ENCODE measurements around the gene CFAP54. TPM values are rescaled to one million over a fixed set of nuclear protein-coding genes. Genes with fewer than 3 reads are reported as not detected.

The CFAP54 gene, protein sequence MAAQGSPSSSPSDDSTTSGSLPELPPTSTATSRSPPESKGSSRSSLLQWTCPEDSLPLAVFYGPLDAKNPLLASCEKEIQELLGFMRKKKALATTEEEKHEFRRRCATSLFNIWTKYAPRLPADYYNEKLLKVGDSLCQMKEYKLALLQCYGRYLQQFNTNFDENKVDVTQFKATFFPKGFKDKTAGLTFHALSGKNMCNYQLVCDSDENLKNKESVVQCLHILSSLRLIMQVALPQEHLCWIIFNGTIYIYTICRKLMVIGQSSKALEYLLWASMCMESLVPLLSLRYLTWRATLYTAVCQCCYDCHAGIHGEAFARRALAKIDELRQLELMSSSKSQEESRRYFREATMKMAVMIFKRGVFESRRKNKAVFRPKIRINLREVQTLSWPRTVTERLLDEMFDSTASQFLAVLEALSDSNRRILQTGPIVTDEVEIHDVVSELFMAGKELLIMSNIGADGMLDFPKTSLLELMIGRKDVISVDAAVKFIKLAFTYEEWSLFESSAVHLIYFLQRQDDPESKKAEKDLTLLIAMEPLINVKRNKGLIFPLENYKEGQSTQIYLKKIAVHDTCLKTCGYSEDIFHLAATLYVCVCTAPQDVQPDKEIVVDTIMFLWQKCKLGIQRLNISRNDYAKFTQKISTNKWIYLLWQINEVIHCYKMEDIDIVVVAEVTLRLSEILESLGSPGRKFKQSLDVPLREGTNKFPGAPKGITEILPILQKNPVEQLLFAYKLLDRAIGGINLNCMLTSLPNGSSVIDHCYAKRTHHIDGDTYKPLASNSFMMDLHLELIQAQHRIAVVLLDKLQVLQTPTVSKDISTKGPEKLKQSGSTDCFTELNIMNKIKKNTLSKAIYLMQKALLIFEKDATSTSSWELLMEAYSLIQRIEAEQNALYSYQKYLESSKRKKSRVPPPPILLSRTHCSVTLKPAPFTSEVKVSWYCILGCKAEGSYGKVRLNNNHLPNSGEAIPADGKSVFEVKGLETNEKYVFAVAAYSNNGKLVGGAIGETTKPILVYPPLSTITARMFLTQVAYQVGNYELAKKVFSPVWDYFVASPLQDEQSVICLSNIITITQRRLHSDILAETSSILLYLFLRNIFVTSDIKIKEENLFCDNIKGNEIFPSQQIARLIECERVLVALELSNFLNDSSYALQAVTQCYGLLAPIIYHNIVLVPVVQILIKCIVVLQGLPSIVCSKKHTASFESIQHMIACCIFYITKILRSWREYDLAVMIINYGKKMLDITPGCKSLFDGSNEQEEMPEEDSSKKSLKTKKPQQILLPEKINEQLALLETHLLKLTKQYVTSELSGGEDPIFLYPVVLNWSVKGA (N-terminal part only)
- total RNA-seq: 0.16 and 0.38 TPM in 2 replicates

DNA sequence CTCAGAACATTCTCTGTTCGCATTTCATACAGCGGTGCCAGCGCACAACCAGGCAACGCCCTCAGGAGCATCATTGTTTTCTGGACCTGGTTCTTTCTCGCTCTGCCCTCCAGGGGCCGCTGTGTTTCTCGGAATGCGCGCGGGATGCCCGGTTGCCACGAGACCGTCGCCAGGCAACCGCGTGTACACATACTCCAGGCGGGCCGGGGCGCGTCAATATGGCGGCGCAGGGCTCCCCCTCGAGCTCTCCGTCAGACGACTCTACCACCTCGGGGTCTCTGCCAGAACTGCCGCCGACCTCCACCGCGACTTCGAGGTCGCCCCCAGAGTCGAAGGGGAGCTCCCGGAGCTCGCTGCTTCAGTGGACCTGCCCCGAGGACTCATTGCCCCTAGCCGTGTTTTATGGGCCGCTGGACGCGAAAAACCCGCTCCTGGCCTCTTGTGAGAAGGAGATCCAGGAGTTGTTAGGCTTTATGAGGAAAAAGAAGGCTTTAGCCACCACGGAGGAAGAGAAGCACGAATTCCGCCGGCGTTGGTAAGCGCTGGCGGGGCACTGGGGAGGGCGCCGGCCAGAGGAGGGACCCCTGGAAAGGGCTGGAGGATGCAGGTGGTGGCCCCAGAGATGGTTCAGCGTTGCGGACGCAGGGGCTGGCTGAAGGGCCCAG lies at the start of gene CFAP54:
Gene CFAP54 (plus strand): TSS at position 186 of the 665 bp plus-strand sequence. CDS start 33 bp downstream, at position 219.

DNA sequence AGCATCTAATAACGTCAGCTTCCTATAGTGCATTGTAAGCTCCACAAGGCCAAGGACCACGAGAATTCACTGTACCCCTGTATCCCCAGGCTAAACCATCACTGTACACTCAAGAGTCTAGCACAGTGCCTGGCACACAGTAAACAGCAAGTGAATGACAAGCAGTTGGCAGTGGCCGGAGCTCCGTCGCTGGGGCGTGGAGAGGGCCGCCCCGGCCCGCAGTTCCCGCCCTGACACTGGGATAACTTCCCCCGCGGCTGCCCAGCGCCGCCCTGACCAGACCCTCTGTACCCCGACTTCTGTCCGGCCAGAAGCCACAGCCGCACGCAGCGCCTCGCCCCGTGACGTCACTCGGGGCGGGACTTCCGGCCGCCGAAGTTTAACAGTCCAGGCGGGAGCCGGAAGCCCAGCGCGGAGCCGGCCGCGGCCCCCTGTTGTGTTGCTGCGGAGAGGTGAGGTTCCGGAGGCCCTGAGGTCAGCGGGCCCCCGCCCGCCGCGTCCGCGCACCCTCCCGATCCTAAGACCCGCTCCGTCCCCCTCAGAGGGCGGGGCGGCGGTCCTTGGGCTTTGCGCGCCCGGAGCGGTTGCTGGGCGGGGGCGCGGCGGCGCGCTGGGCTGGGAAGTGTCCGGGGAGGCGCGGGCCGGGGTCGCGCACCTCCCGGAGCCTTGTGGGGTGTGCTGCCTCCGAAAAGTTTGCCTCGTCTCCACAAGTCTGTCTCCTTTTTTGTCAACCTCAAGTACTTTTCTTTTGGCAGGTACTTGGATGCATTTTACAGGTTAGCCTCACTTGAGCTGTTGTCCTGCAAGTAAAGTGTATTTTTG lies 417.7 kb downstream of the CFAP54 start, which contains the start of gene NEDD1:
Gene NEDD1 (plus strand): TSS at position 409 of the 822 bp plus-strand sequence. CDS start 2,503 bp downstream, outside the sequence.

Other genes with a start within 250 kb of the CFAP54 start
- 20.0 and 22.5 TPM in 2 replicates for gene CDK17, start 89.1 kb upstream of the CFAP54 start, total RNA-seq

All from mesangial cell (primary cell).